HG03066 (cell line): ENCODE data around the gene FAM118B.

Experiments used
- ATAC-seq: cut with Tn5 transposase; IDR thresholded peaks from one replicate; pipeline ENCODE4 v1.9.1; 2021; ENCODE audit warnings: low read depth; ENCODE audit not compliant: unreplicated experiment

The FAM118B gene

GRCh38 chr11:126186025-126186698 is 25.4 kb upstream of the FAM118B start:
- no peak for ATAC-seq

- ATAC-seq = no peak
These were observed 24.7 kb upstream of the FAM118B start for GRCh38 chr11:126186708-126187529.

- ATAC-seq = peak; percentile 83
These were observed 23.1 kb upstream of the FAM118B start for GRCh38 chr11:126188332-126189108.

- ATAC-seq = peak; percentile 62
These were observed 22.3 kb upstream of the FAM118B start for GRCh38 chr11:126189109-126189929.

GRCh38 chr11:126190792-126191191 is 20.8 kb upstream of the FAM118B start:
- ATAC-seq = no peak

- no peak for ATAC-seq
These were observed 20.1 kb upstream of the FAM118B start for GRCh38 chr11:126191379-126192073.

- no peak for ATAC-seq
These were observed 19.2 kb upstream of the FAM118B start for GRCh38 chr11:126192361-126192760.

GRCh38 chr11:126193038-126193478 is 18.5 kb upstream of the FAM118B start:
- no peak for ATAC-seq

GRCh38 chr11:126194121-126194543 is 17.4 kb upstream of the FAM118B start:
- peak; percentile 41 for ATAC-seq

GRCh38 chr11:126195119-126195518 is 16.5 kb upstream of the FAM118B start:
- ATAC-seq = no peak

GRCh38 chr11:126197277-126197939 is 14.2 kb upstream of the FAM118B start:
- ATAC-seq = no peak

- no peak for ATAC-seq
These were observed 12.9 kb upstream of the FAM118B start for GRCh38 chr11:126198648-126199047.

- ATAC-seq = no peak
These were observed 8.8 kb upstream of the FAM118B start for GRCh38 chr11:126202646-126203359.

GRCh38 chr11:126205359-126205758 is 6.2 kb upstream of the FAM118B start:
- no peak for ATAC-seq

GRCh38 chr11:126207896-126208295 is 3.7 kb upstream of the FAM118B start:
- ATAC-seq = no peak

- ATAC-seq = no peak
These were observed 729 bp upstream of the FAM118B start for GRCh38 chr11:126210871-126211235.

GRCh38 chr11:126212089-126212660 is 593 bp downstream of the FAM118B start:
- ATAC-seq = no peak

- ATAC-seq = no peak
These were observed 2.9 kb downstream of the FAM118B start for GRCh38 chr11:126214441-126214840.
